NCI-H460 (cell line): ENCODE results near the gene RASSF8. TPM values are rescaled to one million over a fixed set of nuclear protein-coding genes. Genes with fewer than 3 reads are reported as not detected.

Experiments
- DNase-seq: peaks from one replicate; pipeline ENCODE4 v3.0.0-alpha.2; 2016; ENCODE audit warnings: low read depth; ENCODE audit errors: extremely low read depth
- total RNA-seq: library from RNA; depleted of rRNA; stranded (reverse); fragments of >200 nt; shearing (Covaris generic); gene quantifications from 2 replicates; pipeline ENCODE4 v1.2.3, GENCODE V29; 2014

Gene RASSF8
- total RNA-seq, 1 experiment from 2014 or later = 116 TPM

DNA sequence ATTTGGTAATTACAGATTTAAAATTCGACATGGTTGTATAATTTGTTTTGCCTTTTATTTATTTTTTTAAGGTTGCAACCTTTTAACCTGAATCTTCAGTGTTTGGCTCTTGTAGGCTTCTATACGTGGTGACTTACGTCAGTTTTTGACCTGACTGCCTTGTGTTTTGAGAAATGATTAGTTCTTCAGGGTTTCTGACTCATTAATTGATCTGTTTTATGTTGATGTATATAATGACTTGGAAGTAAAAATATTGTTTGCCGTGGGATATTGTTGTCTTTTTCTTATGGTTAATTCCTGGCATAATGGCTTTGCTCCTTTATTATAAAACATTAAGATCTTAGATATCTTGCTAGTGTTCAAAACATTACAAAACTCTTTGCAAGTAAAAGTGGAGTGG, 2.5 kb downstream of the RASSF8 start:
- DNase-seq = no peak

DNA sequence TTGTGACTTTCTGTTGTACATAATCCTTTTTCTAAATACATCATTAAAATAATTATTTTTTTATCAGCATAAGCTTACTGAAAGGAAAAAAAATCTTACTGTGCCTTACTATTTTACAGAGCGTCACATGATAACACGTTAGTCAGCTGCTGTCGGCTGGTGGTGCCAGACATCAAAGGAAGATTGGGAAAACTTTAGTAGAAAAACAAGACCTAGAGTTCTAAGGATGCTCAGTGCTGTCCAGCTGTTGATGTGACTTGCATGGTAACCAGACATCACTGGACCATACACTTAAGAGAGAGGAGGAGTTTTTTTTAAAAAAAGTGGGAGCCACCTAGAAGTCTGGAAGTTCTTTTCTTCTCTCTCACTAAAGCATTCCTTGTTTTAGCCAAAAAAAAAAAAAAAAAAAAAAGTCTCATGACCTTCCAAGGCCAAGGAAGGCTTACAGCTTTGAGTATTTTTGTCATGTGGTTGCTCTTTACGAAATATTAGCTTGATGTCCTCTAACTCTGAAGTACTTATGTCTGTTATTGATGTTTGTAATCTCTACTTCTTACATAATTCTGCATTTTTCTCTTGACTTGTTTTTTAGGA, 4.5 kb downstream of the RASSF8 start:
- no peak for DNase-seq

DNA sequence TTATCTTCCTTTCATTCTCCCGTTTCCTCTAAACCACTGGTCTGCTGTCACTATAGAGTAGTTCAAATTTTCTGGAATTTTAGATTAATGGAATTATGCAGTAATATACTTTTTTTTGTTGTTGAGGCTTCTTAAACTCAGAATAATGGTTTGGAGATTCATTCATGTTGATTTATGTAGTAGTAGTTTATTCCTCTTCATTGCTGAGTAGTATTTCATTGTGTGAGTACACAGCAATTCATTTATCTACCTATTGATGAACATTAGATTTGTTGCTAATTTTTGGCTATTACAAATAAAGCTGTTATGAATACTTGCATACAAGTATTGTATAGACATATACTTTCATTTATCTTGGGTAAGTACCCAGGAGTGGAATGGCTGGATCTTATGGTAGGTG, 7.2 kb downstream of the RASSF8 start:
- no peak for DNase-seq

DNA sequence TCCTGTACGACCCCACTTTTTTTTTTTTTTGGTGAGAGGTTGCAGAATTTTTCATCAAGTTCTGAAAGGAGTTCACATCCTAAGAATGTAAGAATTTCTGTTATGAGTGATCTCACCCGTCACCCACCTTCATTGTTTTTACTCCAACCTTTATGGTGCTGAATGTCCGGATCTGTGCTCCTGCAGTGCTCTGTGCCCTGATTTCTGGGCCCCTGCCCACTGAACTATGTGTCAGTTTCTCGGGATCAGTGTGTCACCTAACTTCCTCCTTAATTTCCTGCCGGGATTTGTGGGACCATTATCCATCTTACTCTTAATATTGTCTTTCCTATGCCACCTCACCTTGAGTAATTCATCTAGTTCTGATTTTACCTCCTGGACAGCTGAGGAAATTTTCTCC, 11.6 kb downstream of the RASSF8 start:
- DNase-seq = no peak

DNA sequence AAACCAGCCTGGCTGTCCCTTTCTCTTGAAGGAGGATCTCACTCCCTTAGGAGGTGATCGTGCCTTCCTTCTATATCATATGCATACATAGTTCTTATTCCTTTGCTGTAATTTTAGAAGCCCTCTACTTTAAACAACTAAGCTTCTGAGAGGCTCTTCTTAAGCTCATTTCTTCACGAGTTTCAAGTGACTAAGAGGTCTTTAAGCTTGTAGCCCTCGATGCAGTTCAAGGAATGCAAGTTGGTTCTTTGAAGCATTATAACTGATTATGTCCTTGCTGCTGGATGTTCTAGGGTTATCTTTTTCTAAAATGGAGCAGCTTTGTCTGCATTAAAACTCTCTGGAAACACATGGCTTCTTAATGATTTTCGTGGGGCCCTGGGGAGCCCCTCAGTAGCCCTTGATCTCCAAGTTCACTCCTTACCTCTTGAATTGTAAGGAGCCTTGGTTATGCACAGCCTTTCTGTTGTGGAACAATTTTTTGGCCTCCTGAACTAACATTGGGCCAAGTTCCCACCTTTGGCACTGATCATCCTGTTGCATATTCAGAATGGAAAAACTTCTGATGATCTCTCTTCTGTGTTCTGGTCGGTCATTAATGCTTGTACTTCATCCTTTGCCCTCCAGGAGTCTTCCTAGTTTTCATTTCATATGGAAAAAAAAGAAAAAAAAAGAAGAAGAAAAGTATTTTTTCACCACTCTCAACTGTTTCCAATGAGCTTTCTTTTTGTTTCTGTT, 12.6 kb downstream of the RASSF8 start:
- DNase-seq = no peak

DNA sequence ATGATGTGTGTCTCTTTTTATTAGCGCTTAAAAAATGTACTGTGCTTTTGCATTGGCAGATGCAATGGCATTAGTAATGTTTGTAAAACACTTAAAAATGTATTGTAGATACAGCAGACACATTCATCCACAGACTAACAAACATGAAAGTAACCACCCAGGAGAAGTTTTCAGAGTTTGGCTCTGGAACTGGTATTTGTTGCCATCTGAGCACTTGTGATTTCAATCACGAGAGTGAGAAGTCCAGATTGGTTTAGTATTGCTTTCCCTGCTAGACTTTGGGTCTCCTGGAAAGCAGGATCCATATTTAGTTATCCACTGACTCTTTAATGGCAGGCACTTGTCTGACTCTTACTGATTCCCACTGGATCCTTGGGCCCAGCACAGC, 13.2 kb downstream of the RASSF8 start:
- DNase-seq = no peak

DNA sequence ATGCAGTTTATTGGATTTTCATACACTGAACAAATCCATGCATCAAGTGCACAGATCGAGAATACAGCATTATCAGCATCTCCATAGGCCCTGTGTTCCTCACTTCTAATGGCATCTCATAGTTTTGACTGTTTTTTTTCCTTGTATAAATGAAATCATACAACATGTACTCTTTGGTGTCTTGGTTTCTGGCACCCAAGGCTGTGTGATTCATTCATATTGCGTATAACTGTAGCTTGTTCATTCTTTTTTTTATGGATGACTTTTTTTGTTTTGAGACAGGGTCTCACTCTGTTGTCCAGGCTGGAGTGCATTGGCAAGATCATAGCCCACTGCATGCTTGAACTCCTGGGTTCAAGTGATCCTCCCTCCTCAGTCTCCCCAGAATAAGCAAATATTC, 14.3 kb downstream of the RASSF8 start:
- no peak for DNase-seq

DNA sequence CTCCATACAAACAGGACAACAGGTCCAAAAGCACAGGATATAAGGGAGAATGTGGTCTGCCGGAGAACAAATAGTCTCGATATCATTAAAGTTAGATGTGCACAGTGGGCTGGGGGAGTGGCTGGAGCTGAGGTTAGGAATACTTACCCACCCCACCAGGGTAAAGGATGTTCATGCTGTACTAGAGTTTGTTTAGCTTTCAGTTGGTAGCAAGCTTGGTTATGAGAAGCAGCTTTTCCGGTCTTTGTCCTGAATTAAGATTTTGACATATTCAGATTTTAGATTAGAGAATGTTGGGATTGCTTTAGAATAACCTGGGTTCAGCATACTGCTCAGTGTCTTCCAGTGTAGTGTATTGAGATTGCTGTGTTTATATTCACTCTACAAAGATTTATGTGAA, 16.7 kb downstream of the RASSF8 start:
- DNase-seq = no peak

DNA sequence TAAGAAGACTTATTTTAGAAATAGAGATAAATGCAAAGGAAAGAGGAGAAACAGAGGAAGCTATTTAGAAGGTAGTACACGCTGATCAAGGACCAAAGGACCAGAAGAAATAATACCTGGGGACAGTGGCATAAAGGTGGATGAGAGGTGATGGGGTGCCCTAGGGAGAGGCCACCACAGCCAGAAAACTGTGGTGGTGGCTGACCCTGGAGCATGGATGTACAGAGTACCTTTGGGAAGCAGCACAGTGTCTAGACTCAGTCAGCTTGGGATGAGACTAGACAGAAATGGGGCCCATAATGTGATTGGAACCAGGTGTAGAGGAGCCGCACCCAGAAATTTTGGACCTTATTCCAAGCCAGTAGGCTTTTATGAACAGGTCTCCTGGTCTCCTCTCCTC, 17.2 kb downstream of the RASSF8 start:
- DNase-seq = no peak

DNA sequence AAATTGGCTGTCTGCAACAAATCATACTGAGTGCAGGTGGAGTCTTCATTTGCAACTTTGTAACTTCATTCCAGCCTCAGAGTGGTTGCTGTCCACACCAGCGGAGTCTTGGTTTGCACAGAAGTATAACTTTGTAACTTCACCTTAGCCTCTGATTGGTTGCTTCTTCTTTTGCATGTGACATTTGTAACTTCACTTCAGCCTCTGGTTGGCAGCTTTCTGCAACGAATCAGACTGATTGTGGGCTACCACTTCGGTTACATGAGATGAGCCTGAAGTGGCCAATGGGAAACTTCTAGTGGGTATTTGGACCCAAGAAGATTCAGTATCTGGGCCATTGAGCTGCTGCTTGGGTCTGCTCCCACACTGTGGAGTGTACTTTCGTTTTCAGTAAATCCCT, 17.8 kb downstream of the RASSF8 start:
- no peak for DNase-seq

DNA sequence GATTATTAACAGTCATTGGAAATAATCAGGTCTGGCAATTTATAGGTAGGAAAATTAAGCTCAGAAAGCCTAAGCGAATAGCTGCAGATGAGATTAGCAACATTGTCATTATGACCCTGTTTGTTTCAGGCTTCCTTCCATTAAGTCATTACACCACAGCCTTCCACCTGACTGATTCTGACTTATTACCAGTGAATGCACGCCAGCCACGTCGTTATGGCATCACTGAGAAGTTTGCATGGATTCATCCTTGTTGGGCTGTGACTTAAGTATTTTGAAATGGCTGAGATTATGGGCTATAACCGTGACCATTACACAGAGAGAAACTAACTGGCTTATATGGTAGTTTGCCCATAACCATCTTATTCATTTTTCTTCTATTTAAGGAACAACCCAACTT, 18.6 kb downstream of the RASSF8 start:
- no peak for DNase-seq

DNA sequence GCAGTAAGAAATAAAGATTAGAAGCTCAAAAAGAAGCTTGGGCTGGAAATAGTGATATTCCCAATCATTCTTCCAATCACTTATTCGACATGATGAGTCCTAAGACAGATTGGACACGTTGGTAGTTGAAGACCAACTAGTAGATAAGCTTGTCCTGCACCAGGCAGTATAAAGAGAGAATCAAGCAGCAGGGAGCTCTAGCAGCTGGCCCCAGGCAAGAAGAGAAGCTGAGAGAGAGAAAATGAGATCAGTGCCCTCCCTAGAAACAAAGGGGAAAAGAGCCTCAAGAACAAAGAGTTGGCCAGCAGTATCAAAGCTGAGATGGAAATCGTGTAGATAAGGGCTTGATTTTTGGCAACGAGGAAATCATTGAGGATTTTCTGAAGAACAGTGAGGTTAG, 20.6 kb downstream of the RASSF8 start:
- DNase-seq = no peak

DNA sequence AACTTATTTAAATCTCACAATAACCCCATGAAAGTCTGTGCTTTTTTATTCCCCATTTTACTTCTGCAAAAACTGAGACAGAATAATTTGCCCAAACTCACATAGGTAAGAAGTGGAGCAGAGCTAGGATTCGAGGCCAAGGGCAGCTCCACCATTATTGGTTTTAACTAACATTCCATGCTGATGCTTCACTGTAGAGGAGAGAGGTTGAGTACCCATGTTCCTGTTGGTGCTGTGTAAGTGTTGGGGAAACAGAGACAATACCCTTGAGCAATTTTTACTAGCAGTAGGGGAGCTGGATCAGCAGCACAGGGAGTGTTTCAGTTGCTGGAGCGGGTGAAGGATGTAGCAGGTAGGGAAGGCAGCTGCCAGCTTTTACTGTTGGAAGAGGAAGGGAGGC, 21.1 kb downstream of the RASSF8 start:
- DNase-seq = no peak

DNA sequence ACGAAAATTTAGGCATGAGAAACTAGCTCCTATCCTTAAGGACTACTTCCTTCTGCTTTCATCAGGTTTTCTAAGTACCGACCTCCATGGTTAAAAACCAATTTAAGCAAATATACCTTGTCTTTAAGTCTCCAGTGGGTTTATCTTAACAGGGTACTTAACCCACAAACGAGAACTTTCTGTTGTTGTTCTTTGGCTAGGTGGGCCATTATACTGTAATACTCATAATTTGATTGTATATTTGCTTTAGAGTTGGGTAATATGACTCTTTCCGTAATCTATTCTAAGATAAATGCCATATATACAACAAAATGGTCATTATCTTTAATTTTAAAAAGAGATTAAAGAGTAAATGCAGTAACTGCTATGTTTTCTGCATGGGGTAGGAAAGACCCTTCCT, 21.6 kb downstream of the RASSF8 start:
- no peak for DNase-seq

DNA sequence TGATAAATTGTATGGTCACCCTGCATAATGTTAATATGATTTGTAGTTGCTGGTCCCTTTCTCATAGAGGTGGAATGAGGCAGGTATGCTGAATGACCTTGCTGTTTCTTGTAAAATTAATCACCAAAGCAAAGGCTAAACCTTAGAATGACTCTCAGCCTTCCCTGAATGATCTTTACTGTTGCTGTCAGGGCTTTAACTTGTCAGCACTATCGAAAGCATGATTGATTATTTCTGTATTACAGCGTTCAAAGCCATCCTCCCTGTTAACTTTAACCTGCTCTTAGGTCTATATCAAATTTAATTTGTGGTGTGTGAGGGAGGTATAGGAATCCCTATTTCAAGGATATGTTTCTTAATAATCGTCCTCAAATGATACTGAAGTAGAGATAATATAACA, 23.1 kb downstream of the RASSF8 start:
- DNase-seq = no peak

DNA sequence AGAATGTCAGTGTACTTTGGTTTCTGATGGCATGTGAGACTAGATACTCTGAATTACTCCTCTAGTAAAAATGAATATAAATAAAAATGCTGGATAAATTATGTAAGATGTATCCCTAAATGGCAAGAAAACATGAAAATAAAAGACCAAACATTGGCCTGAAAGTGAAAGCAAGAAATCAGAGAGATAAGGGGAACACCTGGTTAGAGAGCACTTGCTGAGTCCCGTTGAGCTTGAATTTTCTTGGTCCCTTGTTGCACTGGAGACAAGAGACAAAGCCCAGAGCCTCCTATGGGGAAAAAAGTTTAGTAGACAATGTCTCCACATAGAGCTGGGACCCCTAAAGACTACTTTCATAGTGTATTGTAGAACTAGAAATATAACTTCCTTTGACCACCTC, 23.9 kb downstream of the RASSF8 start:
- DNase-seq = no peak

DNA sequence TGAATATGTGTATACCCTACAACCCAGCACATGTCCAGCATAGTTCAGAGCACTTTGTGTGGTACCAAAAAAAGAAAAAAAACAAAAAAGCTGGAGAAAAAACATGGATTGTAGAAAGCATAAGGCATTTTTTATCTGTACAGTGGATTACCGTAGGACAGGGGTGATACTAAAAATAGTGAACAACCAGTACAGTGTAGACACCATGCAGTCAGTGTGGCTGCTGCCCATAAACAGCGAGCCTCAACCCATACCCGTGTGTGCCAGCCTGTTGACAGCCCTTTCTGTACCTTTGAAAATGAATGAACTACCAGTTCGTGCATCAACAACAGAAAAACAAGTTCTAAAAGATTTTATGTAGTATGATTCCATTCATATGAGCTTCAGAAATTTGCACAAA, 25.1 kb downstream of the RASSF8 start:
- DNase-seq = no peak

DNA sequence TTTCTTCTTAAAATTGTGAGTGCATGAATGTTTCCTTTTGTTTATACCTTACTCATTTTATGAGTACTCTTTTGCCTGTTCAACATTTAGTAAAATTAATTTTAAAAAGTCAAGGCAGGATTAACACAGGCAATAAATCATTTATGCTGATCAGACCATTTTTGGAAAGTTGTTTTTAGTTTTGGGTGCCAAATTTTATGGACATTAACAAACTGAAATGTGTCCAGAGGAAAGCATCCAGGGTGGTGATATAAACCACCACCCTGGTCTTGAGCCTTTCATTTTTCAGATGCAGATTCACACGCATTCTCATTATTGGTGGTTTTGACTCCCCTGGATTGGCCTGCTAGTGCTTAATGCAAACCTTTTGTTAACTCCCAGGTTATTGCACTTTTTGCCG, 26.3 kb downstream of the RASSF8 start:
- DNase-seq = no peak

DNA sequence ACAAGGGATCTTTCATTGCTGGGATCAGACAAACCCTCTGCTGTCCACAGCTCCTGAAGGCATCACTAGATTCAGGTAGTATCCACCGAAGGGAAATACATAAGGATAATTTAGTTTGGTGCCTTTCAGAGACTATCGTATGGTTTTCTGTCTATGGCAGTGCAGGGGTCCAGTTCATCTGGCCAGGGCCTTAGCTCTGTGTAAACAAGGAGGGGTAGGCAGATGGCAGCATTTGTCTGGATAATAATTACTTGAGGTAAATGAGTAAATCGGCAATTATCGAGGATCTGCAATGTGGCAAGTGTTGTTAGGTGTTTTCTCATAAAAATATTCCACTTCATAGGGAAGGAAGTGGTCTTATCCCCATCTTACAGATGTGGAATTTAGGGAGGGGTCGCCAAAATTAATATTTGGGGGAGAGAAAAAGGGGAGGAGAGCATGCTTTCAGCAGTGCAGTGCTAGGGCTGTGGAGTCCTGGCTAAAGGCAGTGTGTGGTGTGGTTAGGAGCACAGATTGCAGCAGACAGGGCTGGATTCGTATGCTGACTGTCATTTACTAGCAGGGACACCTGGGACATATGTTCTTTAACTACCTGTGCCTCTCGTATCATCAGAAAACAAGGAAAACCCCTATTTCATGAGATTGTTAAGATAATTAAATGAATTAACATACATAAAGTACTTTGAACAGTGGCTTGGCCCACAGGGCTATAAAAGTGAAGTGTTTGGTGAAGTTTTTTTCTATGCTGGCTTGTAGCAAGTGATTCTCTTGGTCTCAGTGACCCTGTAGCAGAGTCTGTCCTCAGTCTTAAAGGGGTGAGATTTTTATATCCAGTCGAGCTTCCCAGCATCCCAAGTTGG, 27.1 kb downstream of the RASSF8 start:
- DNase-seq = no peak

DNA sequence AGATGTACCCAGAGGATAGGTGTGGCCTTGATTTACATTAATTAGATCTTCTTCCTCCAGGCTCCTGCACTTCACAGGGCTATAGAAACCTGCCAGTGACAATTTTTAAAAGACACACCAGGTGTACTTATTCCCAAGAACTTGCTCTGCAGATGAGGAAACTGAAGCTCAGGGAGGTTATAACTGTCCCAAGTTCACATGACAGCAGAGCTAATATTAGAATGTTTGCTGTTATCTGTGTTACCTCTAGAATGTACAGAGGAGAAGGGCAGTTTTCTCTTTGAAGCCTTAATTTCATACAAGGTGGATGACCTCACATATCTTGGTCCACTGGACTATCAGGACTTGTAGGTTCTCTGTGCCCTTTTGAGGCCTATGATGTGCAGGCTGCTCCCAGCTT, 27.7 kb downstream of the RASSF8 start:
- no peak for DNase-seq

DNA sequence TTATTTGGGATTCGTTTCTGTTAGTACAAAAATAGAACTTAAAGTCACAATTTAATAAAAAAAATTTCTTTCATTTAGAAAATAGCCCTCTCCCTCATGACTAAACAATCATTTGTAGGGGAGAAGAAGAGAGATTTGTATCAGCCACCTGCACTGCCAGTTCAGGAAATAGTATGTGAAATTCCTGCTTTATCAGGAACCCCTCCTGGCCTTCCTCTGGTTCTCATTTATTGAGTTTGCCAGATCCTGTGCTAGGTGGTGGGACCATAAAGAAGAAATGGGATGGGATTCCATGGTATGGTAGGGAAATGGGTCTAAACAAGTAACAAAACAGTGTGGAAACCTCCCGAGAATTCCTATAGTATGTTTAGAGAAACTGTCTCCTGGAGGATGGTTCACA, 30.0 kb downstream of the RASSF8 start:
- no peak for DNase-seq

DNA sequence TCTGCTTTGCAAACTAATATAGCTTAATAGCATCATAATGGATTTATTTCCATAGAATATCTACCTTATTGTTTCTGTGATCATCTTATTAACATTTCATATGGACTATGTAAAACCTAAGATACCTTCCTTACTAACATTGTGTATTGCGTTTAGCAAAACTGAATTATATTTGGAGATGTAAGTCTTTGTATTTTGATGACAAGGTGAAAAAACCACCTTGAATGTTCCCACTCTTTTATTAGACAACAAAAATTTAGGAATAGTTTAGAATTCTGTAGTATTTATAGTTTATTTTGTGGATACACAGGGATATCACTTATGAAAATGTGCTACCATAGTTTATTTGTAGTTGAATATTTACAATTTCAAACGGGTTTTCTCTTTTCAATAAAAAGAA, 32.0 kb downstream of the RASSF8 start:
- DNase-seq = no peak
